NCI-H82 treated with DMSO at 0.1 percent for 48 hours (cell line): Measurements from ENCODE around the gene ADCYAP1R1.

Source experiments
- DNase-seq: peaks from one replicate; lab custom pipeline; 2025; ENCODE audit not compliant: unreplicated experiment; lab: John Stamatoyannopoulos, UW

Gene ADCYAP1R1

GRCh38 chr7:31051598-31052486 lies at the start of gene ADCYAP1R1:
TSS of gene ADCYAP1R1 (plus strand) at chr7:31052308. CDS start at chr7:31063265, 10,957 bp downstream.
- DNase-seq = peak; percentile 69

- no peak for DNase-seq
Observed at GRCh38 chr7:31003097-31003496, 49.0 kb upstream of the ADCYAP1R1 start.

GRCh38 chr7:31003721-31004120 lies 48.4 kb upstream of the ADCYAP1R1 start:
- no peak for DNase-seq

GRCh38 chr7:31004393-31004792 lies 47.7 kb upstream of the ADCYAP1R1 start:
- no peak for DNase-seq

GRCh38 chr7:31006857-31007256 lies 45.3 kb upstream of the ADCYAP1R1 start:
- DNase-seq = no peak

- DNase-seq = no peak
Observed at GRCh38 chr7:31007634-31008033, 44.5 kb upstream of the ADCYAP1R1 start.

GRCh38 chr7:31014826-31015225 lies 37.3 kb upstream of the ADCYAP1R1 start:
- DNase-seq = no peak

- no peak for DNase-seq
Observed at GRCh38 chr7:31017032-31017675, 35.0 kb upstream of the ADCYAP1R1 start.

- no peak for DNase-seq
Observed at GRCh38 chr7:31017721-31018120, 34.4 kb upstream of the ADCYAP1R1 start.

- no peak for DNase-seq
Observed at GRCh38 chr7:31019509-31019908, 32.6 kb upstream of the ADCYAP1R1 start.

- DNase-seq = no peak
Observed at GRCh38 chr7:31020161-31020560, 31.9 kb upstream of the ADCYAP1R1 start.

GRCh38 chr7:31020652-31021051 lies 31.5 kb upstream of the ADCYAP1R1 start:
- no peak for DNase-seq

GRCh38 chr7:31022117-31022516 lies 30.0 kb upstream of the ADCYAP1R1 start:
- DNase-seq = no peak

- no peak for DNase-seq
Observed at GRCh38 chr7:31022726-31023125, 29.4 kb upstream of the ADCYAP1R1 start.

- no peak for DNase-seq
Observed at GRCh38 chr7:31023877-31024276, 28.2 kb upstream of the ADCYAP1R1 start.

GRCh38 chr7:31027161-31027965 lies 24.7 kb upstream of the ADCYAP1R1 start:
- DNase-seq = peak; percentile 71

GRCh38 chr7:31028006-31028405 lies 24.1 kb upstream of the ADCYAP1R1 start:
- no peak for DNase-seq

GRCh38 chr7:31028417-31028992 lies 23.6 kb upstream of the ADCYAP1R1 start:
- DNase-seq = no peak

GRCh38 chr7:31029251-31030042 lies 22.7 kb upstream of the ADCYAP1R1 start:
- no peak for DNase-seq

- DNase-seq = no peak
Observed at GRCh38 chr7:31033674-31034300, 18.3 kb upstream of the ADCYAP1R1 start.
